Activated T-cell treated with anti-CD3 and anti-CD28 coated beads for 1 hour (primary cell): Measurements from ENCODE around the gene DMBX1.

Experiments
- DNase-seq: peaks from one replicate; pipeline ENCODE4 v3.0.0-alpha.2; 2020; ENCODE audit warnings: low read depth

The DMBX1 gene

DNA sequence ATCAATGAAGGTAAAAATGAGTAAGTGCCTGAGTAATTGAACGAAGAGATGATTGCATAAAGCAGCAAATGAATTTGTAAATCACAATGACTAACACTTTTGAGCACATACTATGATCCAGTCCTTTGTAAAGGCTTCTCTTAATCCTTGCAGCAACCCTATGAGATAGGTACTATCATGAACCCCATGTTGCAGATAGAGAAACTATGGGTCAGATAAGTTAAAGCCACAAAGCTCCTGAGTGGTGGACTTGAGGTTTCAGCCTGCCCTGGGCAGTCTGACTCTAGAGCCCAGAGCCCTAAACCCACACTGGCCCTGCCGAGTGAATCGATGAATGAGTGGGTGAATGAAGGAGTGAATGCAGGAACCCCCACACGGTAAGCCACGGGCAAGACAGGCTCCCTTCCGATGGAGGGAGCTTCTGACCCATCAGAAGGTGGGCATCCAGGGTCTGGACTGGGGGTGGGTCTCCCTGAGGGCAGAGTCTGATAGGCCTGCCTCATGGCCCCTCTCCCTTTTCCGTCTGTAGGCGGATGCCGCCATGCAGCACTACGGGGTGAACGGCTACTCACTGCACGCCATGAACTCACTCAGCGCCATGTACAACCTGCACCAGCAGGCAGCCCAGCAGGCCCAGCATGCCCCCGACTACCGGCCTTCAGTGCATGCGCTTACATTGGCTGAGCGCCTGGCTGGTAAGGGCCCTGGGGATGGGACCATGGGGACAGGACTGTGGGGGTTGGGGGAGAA is 17.0 kb downstream of the DMBX1 start:
- no peak for DNase-seq

DNA sequence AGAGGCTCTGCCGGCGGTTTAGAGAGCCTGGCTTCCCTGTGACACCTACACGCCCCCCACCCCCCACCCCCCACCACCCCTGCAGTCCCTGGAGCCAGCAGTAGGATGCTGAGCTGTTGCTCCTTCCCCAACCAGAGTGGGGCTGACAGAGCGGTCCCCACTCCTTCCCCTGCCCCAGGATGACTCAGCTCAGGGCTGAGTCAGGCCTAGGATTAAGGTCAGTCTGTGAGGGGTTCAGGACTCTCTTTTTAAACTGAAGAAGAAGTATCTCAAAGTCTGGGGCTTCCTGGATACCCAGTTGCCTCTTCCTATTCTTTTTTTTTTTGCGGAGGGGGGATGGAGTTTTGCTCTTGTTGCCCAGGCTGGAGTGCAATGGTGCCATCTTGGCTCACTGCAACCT is 19.1 kb downstream of the DMBX1 start:
- DNase-seq, result no peak

DNA sequence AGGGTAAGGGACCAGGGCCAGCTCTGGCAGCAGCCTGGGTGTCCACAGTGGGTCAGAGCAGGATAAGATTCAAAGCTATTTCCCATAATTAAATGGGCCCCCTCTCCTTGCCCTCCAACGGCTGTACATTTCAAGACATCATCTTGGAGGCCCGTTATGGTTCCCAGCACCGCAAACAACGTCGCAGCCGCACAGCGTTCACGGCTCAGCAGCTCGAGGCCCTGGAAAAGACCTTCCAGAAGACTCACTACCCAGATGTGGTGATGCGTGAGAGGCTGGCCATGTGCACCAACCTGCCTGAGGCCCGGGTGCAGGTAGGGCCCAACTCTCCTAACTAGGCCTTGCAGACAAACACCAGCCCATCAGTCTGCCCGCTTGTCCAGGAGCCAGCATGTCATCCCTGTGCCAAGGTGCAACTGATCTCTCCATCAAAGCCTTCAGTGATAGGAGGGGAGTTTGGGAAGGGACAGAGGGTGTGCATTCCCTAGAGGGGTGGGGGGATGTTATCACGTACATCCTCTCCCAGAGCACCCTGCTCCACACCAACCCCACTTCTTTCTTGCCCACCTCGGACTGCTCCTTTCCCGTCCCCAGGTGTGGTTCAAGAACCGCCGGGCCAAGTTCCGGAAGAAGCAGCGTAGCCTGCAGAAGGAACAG is 20.8 kb downstream of the DMBX1 start:
- no peak for DNase-seq

- DNase-seq, result no peak
These were observed 21.3 kb downstream of the DMBX1 start for GRCh38 chr1:46510998-46511365.

- DNase-seq, result no peak
These were observed 22.6 kb downstream of the DMBX1 start for GRCh38 chr1:46512135-46512791.

DNA sequence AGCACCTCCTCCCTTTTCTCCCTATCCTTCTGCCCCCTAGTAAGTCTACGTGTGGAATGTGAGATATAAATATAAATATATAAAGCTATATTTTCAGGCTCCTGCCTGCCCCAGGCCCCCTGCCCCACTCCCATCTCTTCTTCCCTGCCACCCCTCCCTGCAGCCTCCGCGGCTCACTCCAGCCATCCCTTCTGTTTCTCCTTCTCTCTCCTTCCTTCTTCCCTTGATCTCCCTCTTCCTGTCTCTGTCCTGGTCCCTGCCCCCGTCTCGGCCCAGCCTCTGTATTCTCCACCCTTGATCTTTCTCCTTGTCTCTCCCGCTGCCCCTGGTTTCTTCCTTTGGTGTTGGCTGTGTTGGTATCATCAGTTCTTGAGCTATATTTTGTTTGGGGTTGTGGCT is 23.2 kb downstream of the DMBX1 start:
- no peak for DNase-seq

DNA sequence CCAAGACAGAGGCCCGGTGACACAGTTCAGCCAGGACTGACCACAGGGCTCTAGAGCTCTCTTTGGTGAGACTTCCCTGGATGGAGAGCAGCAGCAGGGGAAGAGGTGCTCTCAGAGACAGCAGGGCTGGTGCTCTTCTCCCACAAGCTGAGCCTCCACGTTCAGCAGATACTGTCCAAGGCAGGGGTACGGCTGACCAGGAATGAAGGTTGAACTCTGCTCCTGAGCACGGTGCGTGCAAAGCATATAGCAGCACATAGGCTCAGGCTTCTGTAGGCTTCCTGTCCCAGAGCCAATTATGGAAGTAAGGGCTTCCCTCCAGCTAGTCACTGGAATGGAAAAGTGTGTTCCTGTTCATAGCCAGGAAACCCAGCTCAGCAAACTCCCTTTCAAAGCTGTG is 23.9 kb downstream of the DMBX1 start:
- no peak for DNase-seq

DNA sequence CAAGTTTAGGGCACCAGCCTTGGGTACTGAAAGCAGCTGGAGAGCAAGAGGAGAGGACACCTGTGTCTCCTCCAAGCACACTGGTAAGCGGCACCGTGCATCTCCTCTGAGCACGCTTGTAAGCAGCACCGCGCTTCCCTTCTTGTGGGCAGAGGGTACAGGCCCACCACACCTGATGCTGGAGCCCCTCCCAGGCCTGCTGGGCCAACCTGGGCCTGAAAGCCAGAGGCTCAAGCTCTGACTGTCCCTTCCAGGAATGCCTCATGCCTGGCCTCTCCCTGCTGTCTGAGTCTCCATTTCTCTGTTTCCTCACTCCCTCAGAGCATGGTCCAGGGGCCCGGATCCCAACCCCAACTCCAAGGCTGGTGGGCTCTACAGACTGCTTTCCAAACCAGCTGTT is 25.9 kb downstream of the DMBX1 start:
- DNase-seq, result no peak

DNA sequence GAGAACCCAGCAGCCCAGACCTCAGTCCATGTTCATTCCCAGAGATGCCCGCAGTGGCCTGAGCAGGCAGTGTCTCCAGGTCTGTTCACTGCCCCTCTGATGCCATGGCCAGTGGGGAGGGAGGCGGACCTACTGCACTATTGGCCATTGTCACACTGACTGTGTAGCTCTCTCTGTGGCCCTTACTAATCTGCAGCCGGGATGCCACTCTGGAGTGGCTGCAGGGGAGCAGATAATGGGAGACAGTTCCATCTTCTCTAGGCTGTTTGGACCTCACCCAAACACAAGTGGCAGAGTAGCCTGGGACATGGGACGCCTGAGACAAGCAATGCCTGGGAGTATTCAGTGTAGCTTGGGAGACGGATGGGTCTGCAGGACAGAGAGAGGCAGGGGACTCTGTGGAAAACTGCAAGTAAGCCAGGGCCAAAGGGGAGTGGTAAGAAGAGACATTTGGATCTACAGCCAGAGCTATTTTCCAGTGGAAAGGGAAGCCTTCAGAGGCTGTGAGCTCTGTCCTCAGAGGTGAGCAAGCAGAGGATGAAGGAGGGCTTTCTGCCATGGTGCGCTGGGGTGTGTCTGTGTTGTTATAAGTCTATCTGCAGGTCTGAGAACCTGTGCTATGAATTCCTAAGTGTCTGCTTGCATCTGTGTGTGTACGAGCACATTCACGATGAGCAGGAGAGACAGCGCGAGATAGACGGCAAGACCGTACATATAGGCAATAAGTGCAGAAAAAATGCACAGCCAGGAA is 26.7 kb downstream of the DMBX1 start:
- no peak for DNase-seq

- no peak for DNase-seq
These were observed 27.5 kb downstream of the DMBX1 start for GRCh38 chr1:46517010-46517600.

GRCh38 chr1:46517932-46518498 is 28.4 kb downstream of the DMBX1 start:
- no peak for DNase-seq

DNA sequence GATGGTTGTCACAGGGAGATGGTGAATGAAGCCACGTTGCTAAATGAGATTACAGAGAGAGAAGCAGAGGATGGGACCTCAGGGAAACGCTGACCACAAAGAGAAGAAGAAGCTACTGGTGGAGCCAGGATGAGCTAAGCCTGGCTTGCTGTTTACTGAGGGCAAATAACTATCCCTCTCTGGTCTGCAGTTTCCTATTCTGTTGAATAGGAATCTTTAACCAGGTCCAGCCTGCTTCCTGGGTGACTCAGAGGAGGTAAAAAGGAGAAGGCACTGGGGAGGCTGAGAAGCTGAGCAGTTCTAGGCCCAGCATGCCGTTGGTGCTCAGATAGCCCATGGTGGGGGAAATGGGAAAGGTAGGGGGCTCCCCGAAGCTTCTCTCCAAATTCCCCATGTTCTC is 29.6 kb downstream of the DMBX1 start:
- DNase-seq, result no peak

DNA sequence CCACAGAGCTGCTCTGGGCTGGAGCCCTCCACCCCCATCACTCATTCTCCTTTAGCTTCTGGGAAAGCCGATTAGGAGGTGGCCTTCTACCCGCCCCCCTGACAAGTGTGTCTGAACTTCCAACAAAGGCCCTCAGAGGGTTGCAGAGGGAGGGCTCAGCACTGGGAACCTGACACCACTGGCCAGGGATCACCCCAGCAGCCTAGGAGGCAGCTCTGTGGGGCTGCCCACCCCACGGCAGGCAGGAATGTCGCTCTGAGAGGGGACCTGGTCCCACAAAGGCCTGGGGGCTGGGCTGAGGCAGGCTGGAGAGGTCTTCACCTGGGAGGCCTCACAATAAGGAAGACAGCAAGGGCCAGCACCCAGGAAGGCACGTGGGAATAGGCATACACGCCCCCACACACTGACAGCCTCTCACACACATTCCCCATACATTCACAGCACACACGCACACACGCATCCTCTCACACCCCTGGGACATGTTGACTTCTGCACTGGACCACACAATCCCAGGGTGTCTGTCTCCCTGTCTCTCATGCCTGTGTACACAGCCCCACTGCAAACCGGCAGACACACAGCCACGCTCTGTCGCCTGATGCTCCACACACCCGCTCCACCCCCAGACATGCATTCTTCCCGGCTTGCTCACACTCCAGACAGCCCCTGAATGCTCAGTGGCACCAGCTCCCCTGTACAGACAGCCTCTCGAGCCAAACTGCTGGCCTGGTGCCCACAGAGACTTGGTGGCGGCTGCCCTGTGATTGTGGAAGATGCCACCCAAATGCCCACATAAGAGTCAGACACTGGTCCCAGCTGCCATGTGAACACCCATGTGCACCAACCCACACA is 30.7 kb downstream of the DMBX1 start:
- no peak for DNase-seq

DNA sequence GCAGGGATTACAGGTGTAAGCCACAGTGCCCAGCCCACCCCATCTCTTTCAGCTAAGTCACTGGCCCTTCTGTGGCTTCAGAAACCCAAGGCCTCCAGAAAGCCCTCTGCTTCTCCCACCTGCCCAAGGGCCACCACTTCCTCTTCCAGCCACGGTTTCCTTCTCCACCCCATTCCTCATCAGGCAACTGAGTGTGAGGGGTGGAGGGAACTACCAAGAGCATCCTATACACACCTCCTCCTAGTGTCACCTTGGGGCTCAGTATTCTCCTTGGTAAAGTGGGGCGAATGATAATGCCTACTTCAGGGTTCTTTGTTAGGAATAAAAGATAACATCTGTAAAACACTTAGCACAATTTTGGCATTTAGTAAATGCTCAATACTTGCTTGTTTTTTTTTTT is 31.8 kb downstream of the DMBX1 start:
- no peak for DNase-seq

- DNase-seq, result no peak
These were observed 32.7 kb downstream of the DMBX1 start for GRCh38 chr1:46522184-46522968.

- no peak for DNase-seq
These were observed 33.3 kb downstream of the DMBX1 start for GRCh38 chr1:46522969-46523320.

DNA sequence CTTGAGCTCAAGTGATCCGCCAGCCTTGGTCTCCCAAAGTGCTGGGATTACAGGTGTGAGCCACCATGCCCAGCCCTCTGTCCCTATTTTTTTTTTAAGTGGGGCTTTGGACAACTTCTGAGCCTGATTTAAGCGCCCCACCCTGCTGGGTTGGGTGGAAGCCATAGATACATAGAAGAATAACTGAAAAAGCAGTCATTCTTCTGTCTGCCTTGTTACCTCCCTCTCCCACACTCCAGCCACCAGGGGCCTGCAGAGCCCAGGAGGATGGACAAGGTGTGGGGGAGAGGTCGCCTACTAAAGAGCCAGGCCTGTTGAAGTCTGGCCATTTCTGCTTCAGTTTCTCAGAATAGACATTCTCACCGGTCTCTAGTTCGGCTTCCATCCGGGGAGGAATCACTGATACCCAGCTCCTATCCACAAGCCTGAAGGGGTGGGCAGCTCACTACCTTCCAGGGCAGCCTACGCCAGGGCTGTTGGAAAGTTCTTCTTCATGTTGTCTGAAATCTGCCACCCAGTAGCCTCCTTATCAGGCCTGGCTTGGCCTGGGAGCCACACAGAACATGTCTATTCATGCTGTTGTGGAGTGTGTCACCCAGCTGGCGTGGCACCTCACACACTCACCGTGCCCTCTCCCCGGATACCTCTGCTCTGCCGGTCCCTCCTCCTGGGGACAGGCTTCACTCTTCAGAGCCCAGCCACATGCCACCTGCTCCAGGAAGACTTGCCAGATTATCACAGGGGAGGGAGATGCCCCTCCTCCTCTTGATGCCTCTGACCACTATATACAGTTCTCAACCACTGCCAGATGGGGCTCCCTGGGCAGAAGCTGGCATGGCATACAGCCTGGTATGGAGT is 34.1 kb downstream of the DMBX1 start:
- DNase-seq, result no peak

DNA sequence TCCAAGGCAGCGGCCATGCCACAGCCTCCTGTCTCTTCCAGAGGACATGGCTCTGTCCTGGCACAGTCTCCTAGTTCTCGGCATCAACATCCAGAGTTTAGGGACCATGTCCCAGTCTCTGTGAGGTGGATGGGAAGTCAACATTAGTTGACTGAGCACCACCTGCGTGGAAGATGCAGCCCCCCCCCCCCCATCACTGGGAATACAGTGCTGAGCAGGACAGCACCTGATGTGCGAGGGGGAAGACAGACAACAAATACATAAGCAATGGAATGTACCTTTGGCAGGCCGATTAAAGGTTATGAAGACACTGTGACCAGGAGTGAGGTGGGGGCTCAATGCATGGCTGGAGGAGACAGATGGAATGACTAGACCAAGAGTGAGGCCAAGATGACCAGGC is 35.2 kb downstream of the DMBX1 start:
- no peak for DNase-seq

GRCh38 chr1:46525253-46525983 is 35.8 kb downstream of the DMBX1 start:
- DNase-seq, result no peak
